ENCODE data around the gene SPATA46.
"Not testable (repeated sequence)": the region's sequence is repeated elsewhere in the genome, so short reads cannot be mapped to it uniquely, and the experiment has no call there.

SPATA46 gene

DNA sequence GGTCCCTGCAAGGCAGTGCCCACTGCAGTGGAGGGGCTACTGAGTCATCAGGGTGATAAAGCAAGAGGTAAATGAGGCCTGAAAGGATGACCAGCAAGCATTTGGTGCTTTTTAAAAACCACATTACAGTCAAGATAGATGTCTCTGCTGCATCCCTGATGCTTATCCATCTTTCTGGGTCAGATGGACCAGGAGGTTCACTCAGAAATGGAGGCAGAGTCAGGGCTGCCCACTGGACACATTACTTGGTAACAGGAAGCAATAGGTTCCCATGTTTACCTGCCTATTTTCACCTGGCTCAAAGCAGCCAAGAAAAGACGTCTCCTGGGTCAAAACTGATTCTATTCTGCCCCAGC lies 3.6 kb downstream of the SPATA46 start:
- no peak for DNase-seq

GRCh38 chr1:162372159-162373071 lies 4.2 kb downstream of the SPATA46 start:
- no peak for DNase-seq

- DNase-seq = no peak
Observed at GRCh38 chr1:162371611-162372010, 5.0 kb downstream of the SPATA46 start.

- DNase-seq = no peak
Observed at GRCh38 chr1:162370721-162371120, 5.9 kb downstream of the SPATA46 start.

DNA sequence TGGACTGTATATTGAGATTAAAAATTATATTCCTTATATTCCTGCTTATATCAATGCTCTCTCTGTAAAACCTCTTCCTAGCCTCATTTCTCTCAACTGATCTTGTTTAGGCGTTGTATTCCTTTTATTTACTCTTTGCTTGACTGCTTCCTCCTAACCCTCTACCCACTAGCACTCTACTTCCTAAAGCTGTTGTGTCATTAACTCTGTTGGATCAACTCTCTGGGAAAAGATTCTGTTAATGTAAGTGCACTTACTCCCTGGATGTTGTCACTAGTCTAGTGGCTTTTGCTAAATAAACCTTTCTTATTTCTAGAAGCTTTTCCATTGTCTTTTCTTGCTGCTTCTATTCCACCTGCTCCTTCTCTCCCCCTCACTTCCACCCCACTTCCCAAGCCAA lies 6.5 kb downstream of the SPATA46 start:
- no peak for DNase-seq

DNA sequence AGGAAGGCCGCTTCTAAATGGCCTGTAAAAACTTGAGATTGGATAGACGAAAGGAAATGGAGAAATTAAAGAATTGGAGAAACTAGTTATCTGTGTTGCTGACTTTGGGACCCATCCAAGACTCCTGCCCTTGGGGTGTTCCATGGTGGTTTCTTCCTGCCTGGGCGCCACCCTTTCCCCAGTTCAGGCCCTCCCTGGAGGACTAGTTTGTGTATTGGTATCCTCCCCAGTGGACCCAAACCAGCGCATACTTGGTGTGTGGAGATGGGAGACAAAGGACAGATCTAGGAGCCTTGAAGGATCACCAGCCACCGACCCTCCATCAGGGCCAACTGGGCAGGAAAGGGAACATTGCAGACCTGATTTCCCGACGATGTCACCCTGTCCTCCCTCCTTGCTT lies 7.1 kb downstream of the SPATA46 start:
- no peak for DNase-seq

DNA sequence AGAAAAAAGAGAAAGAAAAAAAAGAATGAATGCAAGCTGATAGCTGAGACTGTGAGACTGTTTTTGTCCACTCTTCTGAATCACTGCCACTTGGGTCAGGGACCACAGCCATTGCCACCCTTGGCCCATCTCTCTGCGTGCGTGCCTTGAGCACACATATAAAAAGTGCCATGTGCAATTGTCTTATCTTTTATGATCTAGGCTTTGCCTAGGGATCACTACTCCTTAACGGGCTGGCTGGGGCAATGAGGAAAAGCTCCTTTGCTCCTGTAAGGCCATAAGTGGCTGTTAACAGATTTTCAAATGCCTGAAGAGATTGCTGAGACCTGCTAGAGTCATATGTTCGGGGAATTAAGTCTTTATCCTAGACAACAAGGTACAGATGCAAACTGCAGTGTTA lies 8.2 kb downstream of the SPATA46 start:
- DNase-seq = no peak

DNA sequence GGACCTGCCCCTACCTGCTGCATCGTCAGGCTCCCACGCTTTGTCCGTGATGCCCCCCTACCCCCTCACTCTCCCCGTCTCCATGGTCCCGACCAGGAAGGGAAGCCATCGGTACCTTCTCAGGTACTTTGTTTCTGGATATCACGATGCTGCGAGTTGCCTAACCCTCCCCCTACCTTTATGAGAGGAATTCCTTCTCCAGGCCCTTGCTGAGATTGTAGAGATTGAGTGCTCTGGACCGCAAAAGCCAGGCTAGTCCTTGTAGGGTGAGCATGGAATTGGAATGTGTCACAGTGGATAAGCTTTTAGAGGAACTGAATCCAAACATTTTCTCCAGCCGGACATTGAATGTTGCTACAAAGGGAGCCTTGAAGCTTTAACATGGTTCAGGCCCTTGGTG lies 8.9 kb downstream of the SPATA46 start:
- no peak for DNase-seq

- DNase-seq = no peak
Observed at GRCh38 chr1:162367073-162367472, 9.6 kb downstream of the SPATA46 start.

DNA sequence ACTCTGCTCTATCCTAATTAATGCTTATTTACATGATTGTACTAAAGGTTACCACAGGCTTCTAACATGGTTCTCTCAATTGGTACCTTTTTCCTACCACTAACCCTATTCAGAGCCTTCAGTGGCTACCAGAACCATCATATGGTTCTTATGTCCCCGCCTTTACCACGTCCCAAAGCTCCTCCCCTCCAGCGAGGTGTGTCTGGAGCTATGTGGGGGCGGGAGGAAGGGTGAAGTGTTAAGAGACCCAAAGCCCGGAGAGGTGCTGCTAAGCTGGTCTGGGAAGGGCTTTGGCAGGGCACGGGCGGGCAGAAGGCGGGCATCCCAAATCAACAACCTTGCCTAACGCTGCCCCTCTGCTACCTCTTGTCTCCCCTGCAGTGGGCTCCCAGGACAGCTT lies 10.0 kb downstream of the SPATA46 start:
- DNase-seq = no peak

GRCh38 chr1:162366149-162366548 lies 10.5 kb downstream of the SPATA46 start:
- DNase-seq = no peak

- DNase-seq = no peak
Observed at GRCh38 chr1:162365284-162366020, 11.2 kb downstream of the SPATA46 start.

DNA sequence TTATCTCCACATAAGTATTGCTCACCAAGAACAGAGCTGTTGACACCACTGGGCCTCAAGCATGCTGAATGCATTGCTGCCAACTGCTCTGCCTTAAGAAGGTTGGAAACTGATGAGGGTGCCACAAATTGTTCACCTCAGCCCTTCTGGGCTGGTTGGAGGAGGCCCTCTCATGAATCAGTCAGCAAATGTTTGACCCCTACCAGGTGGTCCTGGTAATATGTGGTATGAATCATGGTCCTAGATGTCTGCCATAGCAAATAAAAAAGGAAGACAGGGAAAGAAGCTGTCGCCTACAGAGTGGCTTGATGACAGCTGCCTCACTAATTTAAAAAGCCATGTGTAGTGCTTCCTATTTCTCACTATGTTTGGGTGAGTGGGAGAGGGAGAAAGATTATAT lies 12.2 kb downstream of the SPATA46 start:
- DNase-seq = no peak

DNA sequence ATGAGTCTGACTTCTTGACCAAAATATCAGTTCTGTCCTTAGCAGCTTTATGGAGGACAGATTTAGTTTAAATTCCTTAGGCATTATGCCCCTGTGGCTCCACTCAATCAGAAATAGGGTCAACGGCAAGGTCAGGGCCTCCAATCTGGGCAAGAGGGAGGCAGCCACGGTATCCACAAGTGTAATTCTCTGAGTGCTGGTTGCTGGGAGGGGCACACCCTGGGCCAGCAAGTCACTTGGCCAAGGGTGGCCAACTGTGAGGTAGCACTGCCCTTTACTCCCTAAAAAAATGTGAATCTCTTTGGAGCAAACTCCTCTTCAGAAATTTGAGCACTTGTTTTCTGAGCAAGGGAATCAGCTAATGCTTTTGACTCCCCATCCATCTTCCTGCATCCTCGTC lies 12.8 kb downstream of the SPATA46 start:
- DNase-seq = no peak

DNA sequence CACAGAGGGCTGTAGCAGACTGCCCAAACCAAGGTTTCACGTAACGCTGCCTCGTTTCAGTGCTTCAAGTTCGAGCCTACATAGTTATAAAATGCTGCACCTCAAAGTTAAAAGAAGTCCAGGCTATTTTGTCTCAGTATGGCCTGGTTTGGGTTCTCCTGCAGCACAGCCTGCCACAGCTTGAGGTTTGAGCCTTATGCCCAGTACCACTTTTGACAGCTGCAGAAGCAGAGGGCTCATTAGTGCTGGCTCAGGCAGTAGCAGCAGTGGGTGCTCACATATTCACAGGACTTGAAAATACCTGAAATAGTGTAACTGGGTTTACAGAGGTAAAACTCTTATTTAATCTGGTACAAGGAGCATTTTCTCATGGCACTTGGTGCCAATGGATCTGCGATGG lies 15.3 kb downstream of the SPATA46 start:
- no peak for DNase-seq

DNA sequence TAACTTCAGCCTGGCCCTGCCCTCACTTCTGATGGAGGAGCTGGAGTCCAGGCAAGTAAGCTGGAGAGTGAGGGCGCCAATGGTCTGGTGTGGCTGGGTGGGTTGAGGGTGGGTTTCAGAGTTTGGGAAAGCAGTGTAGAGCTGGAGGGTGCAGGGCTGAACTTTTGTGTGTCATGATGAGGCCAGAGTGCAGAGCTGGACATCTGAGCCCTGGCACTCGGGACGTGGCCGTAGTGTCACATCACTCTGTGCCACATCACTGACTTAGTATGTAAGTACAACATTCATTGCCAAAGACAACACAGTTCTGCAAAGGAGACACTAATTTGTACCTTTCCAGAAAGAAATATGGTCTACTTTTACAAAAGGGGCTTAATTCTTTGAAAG lies 15.8 kb downstream of the SPATA46 start:
- no peak for DNase-seq

GRCh38 chr1:162360237-162360873 lies 16.3 kb downstream of the SPATA46 start:
- DNase-seq = no peak

DNA sequence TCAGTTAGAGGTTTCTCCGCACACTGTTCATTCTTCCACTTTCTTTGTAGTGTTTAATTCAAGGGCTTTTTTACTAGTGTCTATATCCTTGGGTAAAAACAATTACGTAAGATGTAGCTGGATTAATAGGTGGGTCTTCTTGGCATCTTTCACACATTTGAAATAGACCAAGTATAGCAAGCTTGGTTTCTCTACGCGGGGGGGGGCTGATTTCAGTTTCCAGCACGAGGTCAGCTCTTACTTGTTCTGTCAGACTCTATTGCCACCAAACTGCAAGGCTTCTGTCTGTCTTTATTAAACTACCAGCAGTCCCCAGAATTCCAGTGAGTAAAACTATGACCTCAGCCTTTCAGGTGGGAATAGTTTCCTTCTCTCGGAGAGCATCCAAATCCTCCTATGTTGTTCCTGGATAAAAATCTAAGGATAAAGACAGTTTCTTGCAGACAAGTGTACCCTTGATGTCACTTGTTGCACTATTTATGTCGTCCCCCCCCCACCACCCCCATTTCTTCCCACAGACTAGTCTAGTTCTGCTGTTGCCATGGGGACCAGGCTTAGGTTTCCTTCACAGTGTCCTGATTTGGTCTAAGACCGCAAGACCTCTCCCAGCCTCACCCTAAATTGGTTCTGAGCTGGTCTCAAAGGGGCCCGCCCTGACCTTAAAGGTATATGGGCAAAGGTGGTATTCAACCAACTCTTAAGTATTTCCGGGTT lies 17.0 kb downstream of the SPATA46 start:
- no peak for DNase-seq

DNA sequence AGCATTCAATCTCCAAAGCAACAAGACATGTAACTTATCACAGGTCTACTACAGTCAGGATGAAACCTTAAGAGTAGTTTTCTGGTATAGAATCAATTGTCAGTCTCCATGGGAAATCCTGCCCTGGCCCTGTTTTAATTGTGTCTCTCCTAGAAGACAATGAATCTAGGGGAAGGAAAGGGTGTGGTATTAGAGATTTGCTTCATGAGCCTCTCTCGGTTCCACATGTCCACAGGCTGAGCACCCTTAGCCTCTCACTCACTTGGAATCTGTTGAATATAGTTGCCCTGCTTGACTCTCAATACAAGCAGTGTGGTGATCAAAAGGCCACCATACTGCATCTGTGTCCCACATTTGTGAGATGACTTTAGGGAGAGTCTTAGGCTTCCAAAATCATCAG lies 17.7 kb downstream of the SPATA46 start:
- no peak for DNase-seq

DNA sequence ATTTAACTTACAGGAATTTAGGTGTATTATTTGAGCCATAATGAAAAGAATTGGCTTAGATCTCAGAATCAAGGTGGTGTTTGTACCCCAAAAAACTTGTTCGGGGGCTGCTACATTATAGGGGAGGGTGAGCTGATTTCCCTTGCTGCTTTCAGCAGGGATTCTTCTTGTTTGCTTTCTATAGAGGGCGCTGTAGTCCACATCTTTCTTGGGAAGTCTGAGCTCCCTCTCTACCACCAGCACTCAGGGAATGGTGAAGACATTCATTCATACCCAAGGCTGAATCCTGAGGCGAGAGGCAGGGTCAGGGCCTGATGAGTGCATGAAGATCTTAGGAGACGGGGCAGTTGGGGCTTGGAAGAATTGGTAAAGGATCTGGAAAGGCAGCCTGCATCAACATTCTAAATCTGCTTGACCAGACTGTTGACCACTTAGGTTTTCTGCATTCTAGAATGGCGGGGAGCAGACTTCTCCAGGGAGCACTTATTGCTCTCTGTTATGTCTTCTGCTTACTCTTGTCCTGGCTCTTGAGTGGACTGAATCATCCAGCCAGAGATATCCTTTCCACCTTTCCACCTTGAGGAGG lies 18.9 kb downstream of the SPATA46 start:
- no peak for DNase-seq

DNA sequence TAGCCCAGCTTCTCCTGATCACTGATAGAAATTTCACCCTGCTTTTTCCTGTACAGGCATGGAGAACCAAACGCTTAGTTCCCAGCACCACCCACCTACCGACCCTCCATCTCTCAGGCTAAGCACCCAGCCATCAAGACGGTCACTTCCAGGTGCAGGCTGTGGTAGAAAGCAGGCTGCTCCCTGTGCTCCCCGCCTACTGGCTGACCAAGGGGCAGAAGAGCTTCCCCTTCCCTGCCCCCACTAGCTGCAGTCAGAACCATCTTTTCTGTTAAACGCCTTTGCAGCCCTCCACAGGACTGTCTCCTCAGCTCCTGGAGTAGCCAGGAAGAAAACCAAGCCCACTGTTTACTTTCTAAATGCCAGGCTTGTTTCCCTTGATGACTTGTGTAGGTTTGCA lies 23.0 kb downstream of the SPATA46 start:
- no peak for DNase-seq

DNA sequence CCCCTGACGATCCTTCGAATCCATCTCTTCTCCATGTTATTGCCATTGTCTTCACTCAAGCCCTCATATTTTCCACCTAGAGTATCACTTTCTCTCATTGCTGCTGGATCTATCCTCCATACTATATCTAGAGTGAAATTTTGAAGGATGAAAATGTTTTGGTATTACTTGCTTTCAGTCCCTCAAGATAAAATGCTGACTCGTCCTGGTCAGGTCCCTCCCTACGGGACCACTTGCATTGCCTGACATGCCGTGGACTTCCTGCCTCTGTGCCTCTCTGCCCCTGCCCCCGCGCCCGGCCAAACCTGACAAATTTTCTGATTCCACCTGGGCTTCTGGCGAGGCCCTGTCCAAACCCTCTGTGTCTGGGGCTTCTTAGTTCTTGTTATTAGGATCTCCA lies 23.6 kb downstream of the SPATA46 start:
- no peak for DNase-seq

GRCh38 chr1:162351874-162352273 lies 24.8 kb downstream of the SPATA46 start:
- DNase-seq = not testable (repeated sequence)

All from NCI-H1048 (cell line).